ENCODE results near the gene GPRIN3. TPM values are rescaled to one million over a fixed set of nuclear protein-coding genes. Genes with fewer than 3 reads are reported as not detected.

Gene GPRIN3
- total and polyA plus RNA-seq, 10 of the 15 experiments (the other 5 are each of a cell fraction or from before 2014, with no cell fraction given) = under 0.01 to 0.05 (median 0.01) TPM; not detected in 6

DNA sequence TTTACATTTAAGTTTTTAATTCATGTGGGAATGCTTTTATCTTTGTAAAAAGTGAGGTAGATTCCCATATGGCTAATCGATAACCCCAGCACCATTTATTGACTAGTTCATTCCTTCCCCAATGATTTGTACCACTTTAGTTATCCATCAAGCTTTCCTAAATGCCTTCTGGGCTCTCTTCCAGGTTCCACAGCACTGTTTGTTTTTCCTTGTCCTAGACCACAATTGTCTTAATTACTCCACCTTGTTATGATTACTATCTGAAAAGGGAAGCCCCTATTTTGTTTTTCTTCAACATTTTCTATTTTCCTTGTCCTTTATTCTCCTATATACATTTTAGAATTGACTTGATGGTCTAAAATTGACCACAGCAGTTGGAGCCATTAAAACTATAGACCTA lies 48.5 kb upstream of the GPRIN3 start:
- no peak overlapping the region for H2AFZ ChIP-seq (ENCODE audit: control insufficient read depth, low read depth, low read length)
- no peaks in the 10 kb centered on the region for H3K27me3 ChIP-seq (replicated peaks in 1 of 2; ENCODE audit: control insufficient read depth in 2 of 2, insufficient read depth in 2 of 2, low read length in 1 of 2)
- intact Hi-C loops (cut with micrococcal nuclease; ENCODE audit: unreplicated experiment) = no loop called here
- FAIRE-seq (no peak), DNase-seq (ENCODE audit: low read depth, low spot score) (no peak), ATAC-seq (no peak)
- H4K20me1 ChIP-seq (ENCODE audit: control insufficient read depth, insufficient read depth) = no peaks in the 10 kb centered on the region
- POLR2A ChIA-PET = no interaction called here
- no peaks in the 10 kb centered on the region for H3K36me3 ChIP-seq (ENCODE audit: control insufficient read depth in 2 of 2, insufficient read depth in 2 of 2, low read length in 1 of 2)
- no peaks in the 10 kb centered on the region for H3K79me2 ChIP-seq (ENCODE audit: control insufficient read depth, insufficient read depth, low read length)
- H3K4me3 ChIP-seq = no peak overlapping the region
- no TSS peak for BruUV-seq (replicated peaks)
- H3K9ac ChIP-seq (ENCODE audit: control insufficient read depth, insufficient read depth, low read length) = no peak overlapping the region
- no peaks in the 10 kb centered on the region for H3K4me1 ChIP-seq (ENCODE audit: control insufficient read depth, insufficient read depth, low read length)
- SMC1A ChIA-PET (ENCODE audit: uncharacterized antibody, unreplicated experiment) = no interaction called here
- no peak overlapping the region for H3K4me2 ChIP-seq (ENCODE audit: control insufficient read depth, insufficient read depth)
- H3K27ac ChIP-seq (ENCODE audit: control insufficient read depth, insufficient read depth) = no peak overlapping the region
- CTCF ChIA-PET = no interaction called here
- no peaks in the 10 kb centered on the region for H3K9me3 ChIP-seq (replicated peaks; ENCODE audit: control insufficient read depth, insufficient read depth, low read length)
- WGBS (ENCODE audit: insufficient coverage, insufficient replicate concordance, low lambda C conversion rate, missing lambda C conversion rate) = 19% methylated on average over 1 of the region's 1 CpG
- TF ChIP-seq CHD2 (IDR thresholded peaks at IDR 0.05; ENCODE audit: borderline replicate concordance, low read depth, low read length) (no peak), IRF3 (IDR thresholded peaks at IDR 0.05) (no peak), ZNF24 (IDR thresholded peaks at IDR 0.05) (no peak), PRDM15 (CRISPR knock-in tag; IDR thresholded peaks at IDR 0.05) (no peak), EZH2 (IDR thresholded peaks at IDR 0.05; ENCODE audit: borderline replicate concordance, control insufficient read depth, low read depth, low read length) (no peak), HCFC1 (IDR thresholded peaks at IDR 0.05; ENCODE audit: low read length) (no peak), KLF5 (IDR thresholded peaks at IDR 0.05; ENCODE audit: partially characterized antibody) (no peak)
- RAD21 ChIA-PET (ENCODE audit: unreplicated experiment) = no interaction called here
- in situ Hi-C loops (cut with MboI) = no loop called here
